Pancreas (tissue), 10 donors: ENCODE results near the gene ATP8B1. TPM values are rescaled to one million over a fixed set of nuclear protein-coding genes. Genes with fewer than 3 reads are reported as not detected.

Experiments
- ATAC-seq, 4 donors: fragments of 200-7000 bp; cut with Tn5 transposase; one replicate each; pipeline versions ENCODE4 v1.8.0 to v1.9.1; 2020; ENCODE audit warnings: mild to moderate bottlenecking in 4 of 4, moderate library complexity in 4 of 4
- DNase-seq, 6 donors: peaks; one replicate each; pipeline ENCODE4 v3.0.0-alpha.2; 2020
- FAIRE-seq: peaks from 2 replicates; lab custom pipeline; 2012; peaks lifted over from hg19 to GRCh38; lab: Jason Lieb, UNC
- H3K27ac ChIP-seq, 4 donors: fragments of 200-600 bp; sonication (generic); 1 replicate in 3 of 4; 2 replicates in 1 of 4; pipeline versions ENCODE4 v1.5.0 to v1.8.0; 2020
- H3K27me3 ChIP-seq, 4 donors: fragments of 200-600 bp; one replicate each; pipeline ENCODE4 v1.8.0; 2021
- H3K36me3 ChIP-seq, 3 donors: fragments of 200-600 bp; sonication (generic) in 1 of 3; one replicate each; pipeline versions ENCODE4 v1.5.0 to v1.8.0; 2020 to 2021
- H3K4me1 ChIP-seq, 3 donors: fragments of 200-600 bp; one replicate each; pipeline ENCODE4 v1.8.0; 2021
- H3K4me3 ChIP-seq, 4 donors: fragments of 200-600 bp; sonication (generic) in 2 of 4; one replicate each; pipeline versions ENCODE4 v1.5.0 to v1.8.0; 2020 to 2021
- H3K9me3 ChIP-seq, 4 donors: fragments of 200-600 bp; one replicate each; pipeline ENCODE4 v1.8.0; 2021
- WGBS, 2 donors: extraction: QIAGEN DNeasy Blood & Tissue Kit; methylation state at CpG; one replicate each; pipeline ENCODE4 v1.1.7; 2013; 5-methylcytosine and 5-hydroxymethylcytosine counted together
- intact Hi-C, 3 donors: fragments of 100-400 bp; cut with DNase I; formaldehyde crosslinking; loops; one replicate each; pipeline versions ENCODE4 v1.11.1 to v1.14.2; 2022
- polyA plus RNA-seq, 2 donors: library from polyadenylated mRNA; stranded (reverse); fragments of 200-250 nt; gene quantifications; one replicate each; pipeline ENCODE4 v1.2.3, GENCODE V29; 2013
- total RNA-seq, 6 donors: library from RNA; stranded (reverse); fragmentation: NEBNext Ultra II Directional in 4 of 6; extraction: Animal tissue kit (Norgen Biotek cat#: 25700) in 4 of 6; gene quantifications; one replicate each; pipeline versions ENCODE4 v1.2.1 to v1.2.4, GENCODE V29; 2021 to 2023
- TF ChIP-seq, protein P1 (sequence below), 4 donors: fragments of 200-600 bp; sonication (generic) in 3 of 4; IDR thresholded peaks; one replicate each; pipeline versions ENCODE4 v1.5.0 to v1.8.0; 2021; ENCODE audit warnings: antibody characterized with exemption in 4 of 4
- donor health status: healthy with polysubstance abuse.
- donor health status: DM: no; HTN: no; CAD: no; lungs with moderate emphysema.
- donor health status: DM: no; HTN: no; CAD: no.
- donor health status: control.
- donor health status: control.
- donor health status: Bipolar disorder and iron deficiency.
- donor health status: DM: yes; HTN: yes; CAD: no.
- donor health status: DM: no; HTN: no; CAD: no.
- donor health status: DM: no; HTN: no; CAD: no.
- donor health status: DM: yes; HTN: yes; CAD: no.

ATP8B1 gene
- total and polyA plus RNA-seq, 8 donors = 8.0 to 44.8 (median 36.9) TPM

DNA sequence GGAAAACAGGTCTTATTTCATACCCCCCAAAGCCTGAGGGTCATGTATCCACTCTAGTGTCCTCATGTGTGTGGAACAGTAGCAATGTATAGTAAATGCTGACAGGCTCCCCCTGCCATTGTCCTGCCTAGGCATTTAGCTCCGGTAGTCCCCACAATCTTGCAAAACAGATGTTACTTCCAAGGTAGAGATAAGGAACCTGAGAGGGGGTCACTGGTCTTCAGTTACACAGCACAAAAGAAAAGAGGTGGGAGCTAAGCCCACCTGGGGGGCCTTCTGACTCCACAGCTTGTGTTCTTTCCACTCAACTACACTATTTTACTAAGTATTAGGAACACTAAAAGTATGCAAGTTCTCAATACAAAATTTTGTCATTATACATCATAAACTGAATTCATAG is 199.2 kb downstream of the ATP8B1 start:
- FAIRE-seq (no peak), ATAC-seq (no peak), DNase-seq (no peak)
- Histone ChIP-seq H3K27ac (no peak overlapping the region), H3K4me3 (no peak overlapping the region), H3K36me3 (peaks cover 3 to 82% (median 39%) of the 10 kb centered on the region in 3 donors), H3K4me1 (no peaks in the 10 kb centered on the region), H3K27me3 (no peaks in the 10 kb centered on the region), H3K9me3 (no peaks in the 10 kb centered on the region)
- 53 to 58% methylated on average over 1 of the region's 1 CpG for WGBS, 2 donors
- intact Hi-C loops = no loop called here
- TF ChIP-seq, protein P1, sequence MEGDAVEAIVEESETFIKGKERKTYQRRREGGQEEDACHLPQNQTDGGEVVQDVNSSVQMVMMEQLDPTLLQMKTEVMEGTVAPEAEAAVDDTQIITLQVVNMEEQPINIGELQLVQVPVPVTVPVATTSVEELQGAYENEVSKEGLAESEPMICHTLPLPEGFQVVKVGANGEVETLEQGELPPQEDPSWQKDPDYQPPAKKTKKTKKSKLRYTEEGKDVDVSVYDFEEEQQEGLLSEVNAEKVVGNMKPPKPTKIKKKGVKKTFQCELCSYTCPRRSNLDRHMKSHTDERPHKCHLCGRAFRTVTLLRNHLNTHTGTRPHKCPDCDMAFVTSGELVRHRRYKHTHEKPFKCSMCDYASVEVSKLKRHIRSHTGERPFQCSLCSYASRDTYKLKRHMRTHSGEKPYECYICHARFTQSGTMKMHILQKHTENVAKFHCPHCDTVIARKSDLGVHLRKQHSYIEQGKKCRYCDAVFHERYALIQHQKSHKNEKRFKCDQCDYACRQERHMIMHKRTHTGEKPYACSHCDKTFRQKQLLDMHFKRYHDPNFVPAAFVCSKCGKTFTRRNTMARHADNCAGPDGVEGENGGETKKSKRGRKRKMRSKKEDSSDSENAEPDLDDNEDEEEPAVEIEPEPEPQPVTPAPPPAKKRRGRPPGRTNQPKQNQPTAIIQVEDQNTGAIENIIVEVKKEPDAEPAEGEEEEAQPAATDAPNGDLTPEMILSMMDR (IDR thresholded peaks at IDR 0.05) = no peak

Other genes with a start within 250 kb of the ATP8B1 start
- 10 to 100 TPM in 3 of 6 donors, 1 to 10 TPM in 3; 7.5 to 14.6 (median 9.6) TPM for gene FECH, start 216.6 kb downstream of the ATP8B1 start, total RNA-seq
- 1 to 10 TPM; 3.4 to 7.5 TPM for gene FECH, start 216.6 kb downstream of the ATP8B1 start, polyA plus RNA-seq
- gene NARS1, start 181.5 kb downstream of the ATP8B1 start, total RNA-seq = 10 to 100 TPM; 27.8 to 62.9 (median 42.1) TPM
- gene NARS1, start 181.5 kb downstream of the ATP8B1 start, polyA plus RNA-seq = 10 to 100 TPM; 28.9 to 46.7 TPM
- gene NEDD4L, start 240.9 kb upstream of the ATP8B1 start, total RNA-seq = 100 to 1,000 TPM in 2 of 6 donors, 10 to 100 TPM in 4; 57.7 to 113 (median 72.3) TPM
- 10 to 100 TPM; 45.0 to 67.5 TPM for gene NEDD4L, start 240.9 kb upstream of the ATP8B1 start, polyA plus RNA-seq